AG09319 (cell line): ENCODE data around the gene ING5.

Source experiments
- DNase-seq: peaks from one replicate; pipeline ENCODE4 v3.0.0-alpha.2; 2010; ENCODE audit warnings: low read depth; ENCODE audit errors: extremely low read depth
- CTCF ChIP-seq: IDR thresholded peaks from 2 replicates; pipeline ENCODE4 v1.5.1; 2011; ENCODE audit warnings: low read depth, mild to moderate bottlenecking, inconsistent platforms, low read length, moderate library complexity

Gene ING5

GRCh38 chr2:241770936-241771285 lies 69.1 kb downstream of the ING5 start:
- DNase-seq, result no peak
- TF ChIP-seq CTCF, result no peak

- no peak for DNase-seq
- no peak for TF ChIP-seq CTCF
Measured at GRCh38 chr2:241771286-241772062, 69.6 kb downstream of the ING5 start.

GRCh38 chr2:241772063-241772499 lies 70.2 kb downstream of the ING5 start:
- DNase-seq, result no peak
- no peak for TF ChIP-seq CTCF

- no peak for DNase-seq
- TF ChIP-seq CTCF, result no peak
Measured at GRCh38 chr2:241773511-241774418, 71.9 kb downstream of the ING5 start.

- TF ChIP-seq CTCF, result no peak
- no peak for DNase-seq
Measured at GRCh38 chr2:241774419-241775222, 72.8 kb downstream of the ING5 start.

- no peak for DNase-seq
- no peak for TF ChIP-seq CTCF
Measured at GRCh38 chr2:241775223-241776177, 73.7 kb downstream of the ING5 start.
